OCI-LY3 (cell line): Measurements from ENCODE around the gene JAZF1.

Source experiments
- H2AFZ ChIP-seq: fragments of 200-600, 300-600 bp; shearing (Covaris generic); 2 replicates; pipeline ENCODE4 v1.6.0; 2014; ENCODE audit warnings: antibody characterized with exemption, low read depth, low read length
- H3K27ac ChIP-seq: fragments of 200-600, 300-600 bp; sonication (generic); 2 replicates; pipeline ENCODE4 v1.5.1; 2014; ENCODE audit warnings: mild to moderate bottlenecking, low read length, moderate library complexity, mixed read lengths
- H3K27me3 ChIP-seq: fragments of 200-600, 300-600 bp; sonication (generic); 2 replicates; pipeline ENCODE4 v1.6.1; 2014; ENCODE audit warnings: low read depth, low read length, mixed read lengths
- H3K36me3 ChIP-seq: fragments of 200-600, 300-600 bp; sonication (generic); replicated peaks from 2 replicates; pipeline ENCODE3; 2014; ENCODE audit warnings: low read depth, low read length, mixed read lengths
- H3K4me1 ChIP-seq: fragments of 300-600, 200-600 bp; sonication (generic); 2 replicates; pipeline ENCODE4 v1.6.1; 2014; ENCODE audit warnings: low read length, mixed read lengths
- H3K4me2 ChIP-seq: fragments of 200-600, 300-600 bp; sonication (generic); 2 replicates; pipeline ENCODE4 v1.6.1; 2014; ENCODE audit warnings: low read length, mixed read lengths
- H3K4me3 ChIP-seq: fragments of 300-600, 200-600 bp; sonication (generic); 2 replicates; pipeline ENCODE4 v1.5.1; 2014; ENCODE audit warnings: antibody characterized with exemption, mild to moderate bottlenecking, low read length, moderate library complexity
- H3K79me2 ChIP-seq: fragments of 300-600, 200-600 bp; shearing (Covaris generic); 2 replicates; pipeline ENCODE4 v1.6.1; 2014; ENCODE audit warnings: mild to moderate bottlenecking, low read length, mixed read lengths
- H3K9ac ChIP-seq: fragments of 300-600, 200-600 bp; shearing (Covaris generic); 2 replicates; pipeline ENCODE4 v1.6.0; 2014; ENCODE audit warnings: mild to moderate bottlenecking, low read length, moderate library complexity
- H3K9me3 ChIP-seq: fragments of 200-600, 300-600 bp; shearing (Covaris generic); 2 replicates; pipeline ENCODE4 v1.6.1; 2014; ENCODE audit warnings: low read length, mixed read lengths; ENCODE audit not compliant: insufficient read depth
- H4K20me1 ChIP-seq: fragments of 200-600, 300-600 bp; sonication (generic); 2 replicates; pipeline ENCODE4 v1.6.1; 2016; ENCODE audit warnings: low read length, mixed read lengths; ENCODE audit not compliant: insufficient read depth
- EZH2phosphoT487 ChIP-seq: fragments of 200-600 bp; shearing (Covaris generic); IDR thresholded peaks from 2 replicates; pipeline ENCODE4 v1.6.1; 2018; ENCODE audit warnings: antibody characterized with exemption, mixed run types, low read depth
- TF ChIP-seq, protein P1 (sequence below): fragments of 200-600, 300-600 bp; sonication (generic); IDR thresholded peaks from 2 replicates; pipeline ENCODE4 v1.5.1; 2014; ENCODE audit warnings: antibody characterized with exemption, low read length, low read depth

The JAZF1 gene

DNA sequence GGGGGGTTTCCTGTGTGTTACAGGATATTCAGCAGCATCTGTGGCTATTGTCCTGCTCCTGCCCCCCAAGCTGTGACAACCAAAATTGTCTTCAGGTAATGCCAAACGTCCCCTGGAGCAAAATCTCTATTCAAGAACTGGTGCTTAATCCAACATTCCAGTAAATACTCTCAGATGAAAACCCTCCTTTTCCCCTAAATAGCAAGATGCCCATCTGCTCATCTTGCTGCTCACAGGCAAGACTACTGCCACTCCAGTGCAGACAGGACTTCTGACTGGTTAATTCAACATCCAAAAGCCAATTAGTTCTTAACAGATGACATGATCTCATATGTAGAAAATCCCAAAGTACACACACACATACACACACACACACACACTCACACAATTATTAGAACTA lies 20.5 kb upstream of the JAZF1 start:
- no peaks in the 10 kb centered on the region for H3K36me3 ChIP-seq
- H3K4me3 ChIP-seq, result no peak overlapping the region
- peaks cover 44% of the 10 kb centered on the region for H3K27me3 ChIP-seq
- no peaks in the 10 kb centered on the region for H3K9me3 ChIP-seq
- H3K79me2 ChIP-seq, result no peaks in the 10 kb centered on the region
- no peak overlapping the region for H2AFZ ChIP-seq
- H3K9ac ChIP-seq, result no peak overlapping the region
- H3K4me1 ChIP-seq, result peaks cover 11% of the 10 kb centered on the region
- H4K20me1 ChIP-seq, result no peaks in the 10 kb centered on the region
- no peak for TF ChIP-seq EZH2phosphoT487
- TF ChIP-seq, protein P1, sequence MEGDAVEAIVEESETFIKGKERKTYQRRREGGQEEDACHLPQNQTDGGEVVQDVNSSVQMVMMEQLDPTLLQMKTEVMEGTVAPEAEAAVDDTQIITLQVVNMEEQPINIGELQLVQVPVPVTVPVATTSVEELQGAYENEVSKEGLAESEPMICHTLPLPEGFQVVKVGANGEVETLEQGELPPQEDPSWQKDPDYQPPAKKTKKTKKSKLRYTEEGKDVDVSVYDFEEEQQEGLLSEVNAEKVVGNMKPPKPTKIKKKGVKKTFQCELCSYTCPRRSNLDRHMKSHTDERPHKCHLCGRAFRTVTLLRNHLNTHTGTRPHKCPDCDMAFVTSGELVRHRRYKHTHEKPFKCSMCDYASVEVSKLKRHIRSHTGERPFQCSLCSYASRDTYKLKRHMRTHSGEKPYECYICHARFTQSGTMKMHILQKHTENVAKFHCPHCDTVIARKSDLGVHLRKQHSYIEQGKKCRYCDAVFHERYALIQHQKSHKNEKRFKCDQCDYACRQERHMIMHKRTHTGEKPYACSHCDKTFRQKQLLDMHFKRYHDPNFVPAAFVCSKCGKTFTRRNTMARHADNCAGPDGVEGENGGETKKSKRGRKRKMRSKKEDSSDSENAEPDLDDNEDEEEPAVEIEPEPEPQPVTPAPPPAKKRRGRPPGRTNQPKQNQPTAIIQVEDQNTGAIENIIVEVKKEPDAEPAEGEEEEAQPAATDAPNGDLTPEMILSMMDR, result no peak
- no peak overlapping the region for H3K4me2 ChIP-seq
- H3K27ac ChIP-seq, result no peak overlapping the region

DNA sequence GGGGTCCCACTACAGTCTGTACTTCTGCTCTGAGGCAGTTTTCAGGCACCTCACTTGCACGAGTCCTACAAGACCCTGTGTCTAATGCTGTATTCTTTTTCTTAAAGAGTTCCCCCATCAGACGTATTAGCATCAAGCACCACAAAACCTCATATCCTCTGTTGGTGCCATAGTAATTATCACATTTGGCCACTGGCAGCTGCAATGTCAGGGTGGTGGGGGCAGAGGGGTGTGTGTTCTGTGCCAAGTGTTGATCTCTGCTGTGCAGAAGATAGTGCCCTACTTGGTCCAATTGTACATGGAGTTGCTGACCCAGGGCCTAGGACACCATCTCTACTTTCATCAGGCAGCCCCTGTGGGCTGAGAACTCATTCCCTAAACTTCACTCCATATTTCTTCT lies 20.0 kb upstream of the JAZF1 start:
- Histone ChIP-seq H3K9ac (no peak overlapping the region), H3K79me2 (no peaks in the 10 kb centered on the region), H3K36me3 (no peaks in the 10 kb centered on the region), H3K4me3 (no peak overlapping the region), H3K4me1 (peaks cover 14% of the 10 kb centered on the region), H3K9me3 (no peaks in the 10 kb centered on the region), H2AFZ (no peak overlapping the region), H3K27me3 (peaks cover 42% of the 10 kb centered on the region), H3K4me2 (no peak overlapping the region; the same call in 1 of the 2 replicates), H4K20me1 (no peaks in the 10 kb centered on the region), H3K27ac (no peak overlapping the region)
- no peak for TF ChIP-seq EZH2phosphoT487
- TF ChIP-seq, protein P1, result no peak

DNA sequence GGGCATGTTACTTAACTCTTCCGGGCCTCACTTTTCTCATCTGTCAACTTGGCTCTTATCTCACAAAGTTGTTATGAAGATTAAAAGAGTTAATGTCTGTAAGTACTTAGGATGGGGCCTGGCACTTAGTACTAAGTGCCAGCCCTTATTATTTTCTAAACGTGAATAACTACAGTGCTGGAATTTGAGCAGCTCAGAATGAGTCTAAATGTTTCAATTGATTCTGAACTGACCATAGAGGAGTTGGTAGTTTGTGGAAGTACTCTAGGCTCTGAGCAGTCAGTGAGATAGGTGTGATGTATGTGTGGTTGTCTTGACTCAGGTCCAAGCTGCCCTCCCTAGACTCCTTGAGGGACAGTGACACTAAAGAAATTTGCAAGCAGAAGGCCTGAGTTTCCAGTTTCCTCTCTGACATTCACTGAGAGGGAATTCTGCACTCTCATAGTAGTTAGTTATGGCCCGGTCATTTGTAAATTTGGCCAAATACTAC lies 18.5 kb upstream of the JAZF1 start:
- H3K4me1 ChIP-seq, result peaks cover 14% of the 10 kb centered on the region
- H3K36me3 ChIP-seq, result no peaks in the 10 kb centered on the region
- no peaks in the 10 kb centered on the region for H3K9me3 ChIP-seq
- peaks cover 45% of the 10 kb centered on the region for H3K27me3 ChIP-seq
- no peak for TF ChIP-seq EZH2phosphoT487
- TF ChIP-seq, protein P1, result no peak
- no peak overlapping the region for H3K4me2 ChIP-seq
- H2AFZ ChIP-seq, result no peak overlapping the region
- no peak overlapping the region for H3K9ac ChIP-seq
- H3K79me2 ChIP-seq, result no peaks in the 10 kb centered on the region
- H3K4me3 ChIP-seq, result no peak overlapping the region
- no peaks in the 10 kb centered on the region for H4K20me1 ChIP-seq
- H3K27ac ChIP-seq, result no peak overlapping the region

DNA sequence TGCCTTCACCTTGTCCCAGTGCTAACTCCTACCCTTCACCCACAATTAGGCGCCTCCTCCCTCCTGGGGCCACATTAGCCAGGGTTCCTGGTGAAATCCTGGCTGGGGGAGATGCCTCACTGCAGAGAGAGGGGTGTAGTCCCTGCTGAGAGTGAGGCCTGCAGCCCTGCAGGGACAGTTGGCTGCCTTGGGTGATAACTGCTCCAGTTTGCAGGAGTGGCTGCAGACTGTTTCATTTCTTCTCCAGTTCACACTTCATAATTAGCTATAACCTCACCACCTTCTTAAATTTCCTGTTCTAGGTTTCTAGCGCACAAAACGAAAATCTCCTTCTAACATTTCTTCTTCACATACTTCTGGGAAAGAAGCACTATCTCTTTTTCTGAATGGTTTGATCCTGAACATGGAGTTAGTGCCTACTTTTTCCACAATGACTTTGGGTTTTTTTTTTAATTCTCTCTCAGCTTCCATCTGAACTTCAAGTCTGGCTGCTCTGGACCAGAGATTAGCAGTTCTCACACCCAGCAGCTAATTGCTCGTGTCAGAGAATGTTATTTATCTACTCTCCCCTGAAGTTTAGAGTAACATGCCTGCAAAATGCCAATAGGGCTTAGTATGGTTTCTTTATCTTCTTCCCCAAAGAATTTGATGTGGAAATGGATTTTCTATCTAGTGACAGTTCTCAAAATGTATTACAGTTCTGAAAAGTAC lies 15.5 kb upstream of the JAZF1 start:
- Histone ChIP-seq H3K4me3 (no peak overlapping the region), H3K36me3 (no peaks in the 10 kb centered on the region), H3K9ac (no peak overlapping the region), H3K9me3 (no peaks in the 10 kb centered on the region), H3K4me1 (peaks cover 8% of the 10 kb centered on the region; the same call in 1 of the 2 replicates), H3K27me3 (peaks cover 27% of the 10 kb centered on the region; the same call in 1 of the 2 replicates), H4K20me1 (no peaks in the 10 kb centered on the region), H3K27ac (no peak overlapping the region), H3K4me2 (no peak overlapping the region), H2AFZ (no peak overlapping the region), H3K79me2 (no peaks in the 10 kb centered on the region)
- TF ChIP-seq, protein P1, result no peak
- no peak for TF ChIP-seq EZH2phosphoT487
